PC-3 (cell line): ENCODE measurements around the gene DCHS2. TPM values are rescaled to one million over a fixed set of nuclear protein-coding genes. Genes with fewer than 3 reads are reported as not detected.

Source experiments
- ATAC-seq: fragments of 200-7000 bp; cut with Tn5 transposase; 2 replicates; pipeline ENCODE4 v1.9.1; 2020; ENCODE audit warnings: mild to moderate bottlenecking, moderate library complexity
- BruUV-seq: library from RNA; stranded (reverse); fragments of 400-500 nt; replicated peaks from 2 replicates; lab custom pipeline; 2021; lab: Mats Ljungman, UMichigan
- CTCF ChIA-PET: fragments of 300-600 bp; sonication (Branson Sonifier 250); formaldehyde crosslinking; loops from one replicate; lab custom pipeline; 2022; ENCODE audit warnings: antibody characterized with exemption; lab: Charles Lee
- POLR2A ChIA-PET: fragments of 300-600 bp; sonication (Branson Sonifier 250); formaldehyde crosslinking; loops from one replicate; lab custom pipeline; 2022; ENCODE audit warnings: antibody characterized with exemption; ENCODE audit not compliant: unreplicated experiment; lab: Charles Lee
- DNase-seq: peaks from one replicate; pipeline ENCODE4 v3.0.0-alpha.2; 2015
- H2AFZ ChIP-seq: fragments of 300-600 bp; sonication (generic); 2 replicates; pipeline ENCODE4 v1.6.0; 2016; ENCODE audit warnings: antibody characterized with exemption, low read length
- H3F3A ChIP-seq: fragments of 300-600 bp; sonication (generic); one replicate; pipeline ENCODE4 v1.6.0; 2017; ENCODE audit warnings: antibody characterized with exemption, low read length, control low read depth, mild to moderate bottlenecking; ENCODE audit not compliant: unreplicated experiment
- H3K27ac ChIP-seq: fragments of 300-600 bp; sonication (generic); 2 replicates; pipeline ENCODE4 v1.5.1; 2016; ENCODE audit warnings: mild to moderate bottlenecking, low read length
- H3K27me3 ChIP-seq: fragments of 300-600 bp; sonication (generic); 2 replicates; pipeline ENCODE4 v1.6.1; 2016; ENCODE audit warnings: low read length, mixed read lengths
- H3K36me3 ChIP-seq: fragments of 300-600 bp; sonication (generic); 2 replicates; pipeline ENCODE4 v1.6.1; 2016; ENCODE audit warnings: low read depth, mixed run types, low read length, mixed read lengths
- H3K4me1 ChIP-seq: fragments of 300-600 bp; sonication (generic); 2 replicates; pipeline ENCODE4 v1.5.1; 2016; ENCODE audit warnings: low read length; ENCODE audit not compliant: insufficient read depth
- H3K4me2 ChIP-seq: fragments of 300-600 bp; sonication (generic); 2 replicates; pipeline ENCODE4 v1.6.0; 2016; ENCODE audit warnings: low read length
- H3K4me3 ChIP-seq: fragments of 300-600 bp; sonication (generic); 2 replicates; pipeline ENCODE4 v1.5.1; 2016; ENCODE audit warnings: mild to moderate bottlenecking, low read length, mixed read lengths
- H3K79me2 ChIP-seq: fragments of 300-600 bp; sonication (generic); 2 replicates; pipeline ENCODE4 v1.6.1; 2017; ENCODE audit warnings: low read length, mixed read lengths
- H3K9ac ChIP-seq: fragments of 300-600 bp; sonication (generic); 2 replicates; pipeline ENCODE4 v1.6.0; 2016; ENCODE audit warnings: mild to moderate bottlenecking, low read length
- H3K9me2 ChIP-seq: fragments of 300-600 bp; sonication (generic); replicated peaks from 2 replicates; pipeline ENCODE4 v1.6.1; 2016; ENCODE audit warnings: mixed run types, low read length, mixed read lengths
- H3K9me3 ChIP-seq: fragments of 300-600 bp; sonication (generic); 2 replicates; pipeline ENCODE4 v1.6.1; 2016; ENCODE audit warnings: low read length, mixed read lengths
- H4K20me1 ChIP-seq: fragments of 300-600 bp; sonication (generic); 2 replicates; pipeline ENCODE4 v1.6.1; 2016; ENCODE audit warnings: low read length, mixed read lengths
- EZH2 ChIP-seq: fragments of 300-600 bp; sonication (generic); IDR thresholded peaks from one replicate; pipeline ENCODE4 v1.6.1; 2017; ENCODE audit warnings: antibody characterized with exemption, mild to moderate bottlenecking, low read length; ENCODE audit not compliant: unreplicated experiment
- EZH2phosphoT487 ChIP-seq: fragments of 300-600 bp; sonication (generic); IDR thresholded peaks from 2 replicates; pipeline ENCODE4 v1.6.1; 2018; ENCODE audit warnings: mild to moderate bottlenecking, antibody characterized with exemption, low read length, borderline replicate concordance
- intact Hi-C: fragments of 100-400 bp; cut with micrococcal nuclease; formaldehyde crosslinking; loops from 2 replicates; pipeline ENCODE4 v1.9.0; 2023
- total RNA-seq: library from RNA; depleted of rRNA; stranded (reverse); fragments of >200 nt; gene quantifications from 2 replicates; pipeline ENCODE4 v1.2.3, GENCODE V29; 2014
- TF ChIP-seq, protein P1 (sequence below): fragments of 300-600 bp; sonication (generic); conservative IDR thresholded peaks from 2 replicates; pipeline ENCODE4 v1.5.1; 2017; ENCODE audit warnings: antibody characterized with exemption, low read depth, mild to moderate bottlenecking, low read length

The DCHS2 gene
- total RNA-seq, 1 experiment from 2014 or later = 0.22 TPM

DNA sequence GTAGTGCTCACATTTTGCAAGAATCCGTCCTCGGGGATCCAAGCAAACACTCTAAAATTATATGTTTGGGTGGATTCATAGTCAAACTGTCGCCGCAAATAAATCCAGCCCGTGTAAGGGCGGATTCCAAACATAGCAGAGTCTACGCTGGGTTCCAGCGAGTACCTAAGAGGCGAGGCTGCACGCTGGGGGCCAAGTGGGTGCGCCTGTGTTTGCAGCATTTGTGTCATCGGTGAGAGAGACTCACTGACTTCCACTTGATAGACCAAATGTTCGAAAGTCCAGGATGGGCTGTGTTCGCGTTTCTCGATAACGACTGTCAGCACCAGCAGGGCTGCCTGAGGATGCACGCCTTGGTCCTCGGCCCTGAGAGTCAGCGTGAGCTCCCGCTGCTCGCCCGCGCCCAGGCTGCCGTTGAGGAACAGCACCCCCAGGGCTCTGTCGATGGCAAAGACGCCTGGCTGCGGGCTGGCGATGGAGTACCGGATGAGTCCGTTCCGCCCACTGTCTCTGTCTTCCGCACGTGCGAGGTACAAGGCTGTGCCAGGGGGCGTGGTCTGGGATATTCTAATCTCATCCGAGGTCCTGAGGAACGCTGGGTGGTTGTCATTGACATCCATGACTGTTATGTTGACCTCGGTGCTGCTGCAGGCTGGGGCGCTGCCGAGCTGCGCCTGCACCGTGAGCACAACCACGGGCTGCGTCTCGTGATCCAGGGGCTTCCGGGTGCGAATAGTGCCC, 158.7 kb downstream of the DCHS2 start:
- ChIA-PET CTCF (no interaction called here), POLR2A (no interaction called here)
- H4K20me1 ChIP-seq = no peaks in the 10 kb centered on the region
- no peaks in the 10 kb centered on the region for H3K79me2 ChIP-seq
- no peaks in the 10 kb centered on the region for H3F3A ChIP-seq
- ATAC-seq = no peak
- no peaks in the 10 kb centered on the region for H3K4me1 ChIP-seq
- TF ChIP-seq EZH2 (no peak), EZH2phosphoT487 (no peak)
- TF ChIP-seq, protein P1, sequence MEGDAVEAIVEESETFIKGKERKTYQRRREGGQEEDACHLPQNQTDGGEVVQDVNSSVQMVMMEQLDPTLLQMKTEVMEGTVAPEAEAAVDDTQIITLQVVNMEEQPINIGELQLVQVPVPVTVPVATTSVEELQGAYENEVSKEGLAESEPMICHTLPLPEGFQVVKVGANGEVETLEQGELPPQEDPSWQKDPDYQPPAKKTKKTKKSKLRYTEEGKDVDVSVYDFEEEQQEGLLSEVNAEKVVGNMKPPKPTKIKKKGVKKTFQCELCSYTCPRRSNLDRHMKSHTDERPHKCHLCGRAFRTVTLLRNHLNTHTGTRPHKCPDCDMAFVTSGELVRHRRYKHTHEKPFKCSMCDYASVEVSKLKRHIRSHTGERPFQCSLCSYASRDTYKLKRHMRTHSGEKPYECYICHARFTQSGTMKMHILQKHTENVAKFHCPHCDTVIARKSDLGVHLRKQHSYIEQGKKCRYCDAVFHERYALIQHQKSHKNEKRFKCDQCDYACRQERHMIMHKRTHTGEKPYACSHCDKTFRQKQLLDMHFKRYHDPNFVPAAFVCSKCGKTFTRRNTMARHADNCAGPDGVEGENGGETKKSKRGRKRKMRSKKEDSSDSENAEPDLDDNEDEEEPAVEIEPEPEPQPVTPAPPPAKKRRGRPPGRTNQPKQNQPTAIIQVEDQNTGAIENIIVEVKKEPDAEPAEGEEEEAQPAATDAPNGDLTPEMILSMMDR = no peak
- H3K9me3 ChIP-seq = no peaks in the 10 kb centered on the region
- no TSS peak for BruUV-seq
- intact Hi-C loops = no loop called here
- no peak overlapping the region for H2AFZ ChIP-seq
- no peak overlapping the region for H3K27ac ChIP-seq
- DNase-seq = no peak
- peaks cover 29% of the 10 kb centered on the region for H3K27me3 ChIP-seq
- H3K4me2 ChIP-seq = no peak overlapping the region
- H3K36me3 ChIP-seq = no peaks in the 10 kb centered on the region
- no peak overlapping the region for H3K9ac ChIP-seq
- no peaks in the 10 kb centered on the region for H3K9me2 ChIP-seq
- no peak overlapping the region for H3K4me3 ChIP-seq

DNA sequence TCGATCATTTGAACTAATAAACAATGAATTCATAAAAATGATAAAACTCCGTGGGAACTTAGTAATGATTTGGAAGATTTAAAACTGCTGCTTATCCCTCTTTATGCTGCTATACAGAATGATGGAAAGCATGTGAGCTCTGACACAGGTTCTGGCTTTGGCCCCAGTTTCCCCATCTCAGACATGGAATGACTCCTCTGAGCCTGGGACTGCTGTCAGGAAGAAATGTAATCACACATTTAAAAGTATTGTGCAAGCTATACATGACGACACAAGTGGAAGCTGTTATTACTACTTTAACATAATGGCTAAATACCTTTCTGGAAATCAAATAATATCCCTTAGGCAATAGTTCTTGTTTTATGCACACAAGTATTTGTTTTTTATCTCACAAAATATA, 161.7 kb downstream of the DCHS2 start:
- Histone ChIP-seq H3K27me3 (peaks cover 33% of the 10 kb centered on the region), H3F3A (no peaks in the 10 kb centered on the region), H3K4me3 (no peak overlapping the region), H3K9me3 (no peaks in the 10 kb centered on the region), H3K27ac (no peak overlapping the region), H3K9ac (no peak overlapping the region), H3K4me1 (no peaks in the 10 kb centered on the region), H3K4me2 (no peak overlapping the region), H3K9me2 (no peaks in the 10 kb centered on the region), H2AFZ (no peak overlapping the region), H4K20me1 (no peaks in the 10 kb centered on the region), H3K79me2 (no peaks in the 10 kb centered on the region), H3K36me3 (no peaks in the 10 kb centered on the region)
- ChIA-PET POLR2A (no interaction called here), CTCF (no interaction called here)
- DNase-seq (no peak), ATAC-seq (no peak)
- intact Hi-C loops = loop anchor here (5.0 kb wide), 1 partner anchor 177 kb away; no protein-coding TSS in a partner anchor
- TF ChIP-seq EZH2phosphoT487 (no peak), EZH2 (no peak)
- TF ChIP-seq, protein P1 = no peak
- no TSS peak for BruUV-seq

DNA sequence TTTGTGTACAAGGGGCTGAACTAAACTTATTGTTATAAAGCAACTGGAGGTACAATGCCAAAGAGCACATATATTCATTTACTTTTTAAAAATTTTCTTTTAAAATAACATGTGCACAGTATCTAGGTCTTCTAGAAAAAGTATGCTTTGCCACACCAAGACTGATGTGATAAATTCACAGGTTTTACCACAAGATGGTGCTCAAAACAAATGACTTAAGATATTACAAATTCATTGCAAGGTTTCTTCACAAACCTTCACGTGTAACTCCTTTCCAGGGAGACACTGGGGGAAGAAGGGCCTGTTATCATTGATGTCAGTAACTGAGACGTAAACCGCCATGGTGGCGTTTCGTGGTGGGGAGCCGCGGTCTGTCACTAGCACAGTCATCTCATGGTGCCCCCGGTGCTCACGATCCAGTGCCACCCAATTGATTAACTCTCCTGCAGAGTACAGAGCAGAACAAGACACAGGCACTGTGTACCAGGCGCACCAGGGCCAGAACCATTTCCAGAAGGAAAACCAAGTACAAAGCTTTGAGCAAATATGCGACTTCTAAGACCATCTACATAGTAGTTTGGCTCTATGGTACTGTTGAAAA, 162.2 kb downstream of the DCHS2 start:
- Histone ChIP-seq H3K4me2 (peak overlapping the region; percentile 58), H2AFZ (peak overlapping the region; percentile 65; the same call in 1 of the 2 replicates), H3K4me3 (no peak overlapping the region), H4K20me1 (no peaks in the 10 kb centered on the region), H3K79me2 (no peaks in the 10 kb centered on the region), H3K27me3 (peaks cover 33% of the 10 kb centered on the region), H3K4me1 (no peaks in the 10 kb centered on the region), H3K9me2 (no peaks in the 10 kb centered on the region), H3F3A (no peaks in the 10 kb centered on the region), H3K27ac (no peak overlapping the region), H3K9me3 (no peaks in the 10 kb centered on the region), H3K36me3 (no peaks in the 10 kb centered on the region), H3K9ac (no peak overlapping the region)
- ATAC-seq = peak; percentile 58
- ChIA-PET CTCF (no interaction called here), POLR2A (no interaction called here)
- BruUV-seq = no TSS peak
- TF ChIP-seq EZH2phosphoT487 (no peak), EZH2 (no peak)
- TF ChIP-seq, protein P1 = peak; percentile 54
- peak; percentile 59 for DNase-seq
- intact Hi-C loops = loop anchor here (5.0 kb wide), 1 partner anchor 178 kb away; no protein-coding TSS in a partner anchor
